ENCODE data around the gene ERI2. TPM values are rescaled to one million over a fixed set of nuclear protein-coding genes. Genes with fewer than 3 reads are reported as not detected.
"Not testable (repeated sequence)": the region's sequence is repeated elsewhere in the genome, so short reads cannot be mapped to it uniquely, and the experiment has no call there.

ERI2 gene
- total RNA-seq, 2 donors from 2014 or later, result 7.2 to 10.9 TPM

DNA sequence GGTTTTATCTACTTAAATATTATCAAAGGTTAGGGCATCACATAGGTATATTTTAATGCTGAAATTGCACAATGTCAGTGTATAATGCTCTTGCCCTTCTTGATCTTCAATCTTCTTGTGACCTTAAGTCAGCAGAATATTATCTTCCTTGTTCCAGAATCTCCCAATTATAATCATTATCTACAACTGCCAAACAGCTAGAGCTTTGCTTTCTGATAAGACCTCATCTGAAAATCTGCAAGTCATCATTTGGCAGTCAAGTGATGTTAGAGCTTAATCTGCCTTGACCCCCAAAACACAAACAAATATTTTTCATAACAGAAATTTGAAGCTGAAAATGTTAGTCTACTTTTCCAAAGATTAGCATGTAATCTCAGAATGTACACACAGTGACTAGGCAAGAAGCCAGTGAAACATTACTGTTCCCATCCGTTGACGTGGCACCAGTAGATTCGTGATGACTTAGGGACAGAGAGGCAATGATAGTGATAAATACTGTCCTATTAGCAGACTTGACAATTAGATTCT, 19.8 kb upstream of the ERI2 start:
- DNase-seq, result no peak
- intact Hi-C loops (cut with DNase I), result no loop called here
- ATAC-seq, result no peak

DNA sequence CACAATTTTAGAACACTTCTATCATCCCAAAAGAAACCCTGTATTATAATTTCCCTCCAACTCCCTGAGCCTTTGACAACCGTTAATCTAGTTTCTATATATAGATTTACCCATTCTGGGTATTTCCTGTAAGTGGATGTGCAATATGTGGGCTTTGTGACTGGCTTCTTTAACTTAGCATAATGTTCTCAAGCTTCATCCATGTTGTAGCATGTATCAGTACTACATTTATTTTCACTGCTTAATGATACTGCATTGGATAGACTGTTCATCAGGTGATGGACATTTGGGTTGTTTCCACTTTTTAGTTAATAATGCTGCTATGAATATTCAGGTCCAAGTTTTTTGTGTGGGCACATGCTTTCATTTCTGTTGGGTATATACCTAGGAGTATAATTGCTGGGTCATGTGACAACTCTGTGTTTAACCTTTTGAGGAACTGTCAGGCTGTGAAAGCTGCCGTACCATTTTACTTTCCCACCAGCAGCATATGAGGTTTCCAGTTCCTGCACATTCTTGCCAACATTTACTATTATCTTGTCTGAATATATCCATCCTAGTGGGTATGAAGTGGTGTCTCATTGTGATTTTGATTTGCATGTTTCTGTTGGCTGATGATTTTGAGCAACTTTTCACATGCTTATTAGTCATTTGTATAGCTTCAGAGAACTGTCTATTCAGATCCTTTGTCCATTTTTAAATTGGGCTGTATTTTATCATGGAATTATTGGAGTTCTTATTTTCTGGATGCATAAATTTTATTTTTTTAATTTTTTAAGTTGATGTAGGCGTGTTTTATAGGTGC, 16.5 kb upstream of the ERI2 start:
- ATAC-seq, result no peak
- no peak for DNase-seq
- intact Hi-C loops (cut with DNase I), result no loop called here

DNA sequence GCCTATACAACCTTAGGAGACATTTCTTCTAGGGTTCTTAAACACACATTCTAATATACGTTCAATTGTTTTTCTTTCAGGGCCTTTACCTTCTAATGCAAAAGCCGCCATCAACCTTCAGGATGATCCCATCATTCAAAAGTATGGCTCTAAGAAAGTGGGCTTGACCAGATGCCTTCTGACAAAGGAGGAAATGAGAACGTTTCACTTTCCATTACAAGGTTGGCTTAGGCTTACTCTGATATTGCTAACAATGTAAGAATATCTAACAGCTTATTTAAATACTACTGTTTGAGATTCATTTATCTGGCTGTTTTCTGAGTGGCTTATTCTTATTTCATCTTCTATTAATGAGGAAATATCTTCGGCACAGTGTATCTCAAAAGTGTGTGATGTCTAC, 15.4 kb upstream of the ERI2 start:
- DNase-seq (no peak), ATAC-seq (no peak)
- intact Hi-C loops (cut with DNase I), result no loop called here

DNA sequence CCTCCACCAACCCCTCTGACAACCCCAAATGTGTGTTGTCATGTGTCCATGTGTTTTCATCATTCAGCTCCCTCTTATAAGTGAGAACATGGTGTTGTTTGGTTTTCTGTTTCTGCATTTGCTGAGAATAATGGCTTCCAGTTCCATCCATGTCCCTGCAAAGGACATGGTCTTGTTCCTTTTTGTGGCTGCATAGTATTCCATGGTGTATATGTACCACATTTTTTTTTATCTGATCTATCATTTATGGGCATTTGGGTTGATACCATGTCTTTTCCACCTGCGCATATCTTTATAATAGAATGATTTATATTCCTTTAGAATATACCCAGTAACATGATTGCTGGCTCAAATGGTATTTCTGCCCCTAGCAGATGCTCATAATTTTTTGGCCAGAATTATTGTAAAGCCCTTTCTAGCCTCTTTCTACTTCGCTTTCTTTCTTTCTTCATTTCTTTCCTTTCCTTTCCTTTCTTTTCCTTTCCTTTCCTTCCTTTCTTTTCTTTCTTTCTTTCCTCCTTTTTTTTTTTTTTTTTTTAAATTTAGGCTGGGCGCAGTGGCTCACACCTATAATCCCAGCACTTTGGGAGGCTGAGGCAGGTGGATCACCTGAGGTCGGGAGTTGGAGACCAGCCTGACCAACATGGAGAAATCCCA, 12.8 kb upstream of the ERI2 start:
- no peak for ATAC-seq
- intact Hi-C loops (cut with DNase I), result no loop called here
- DNase-seq, result no peak

DNA sequence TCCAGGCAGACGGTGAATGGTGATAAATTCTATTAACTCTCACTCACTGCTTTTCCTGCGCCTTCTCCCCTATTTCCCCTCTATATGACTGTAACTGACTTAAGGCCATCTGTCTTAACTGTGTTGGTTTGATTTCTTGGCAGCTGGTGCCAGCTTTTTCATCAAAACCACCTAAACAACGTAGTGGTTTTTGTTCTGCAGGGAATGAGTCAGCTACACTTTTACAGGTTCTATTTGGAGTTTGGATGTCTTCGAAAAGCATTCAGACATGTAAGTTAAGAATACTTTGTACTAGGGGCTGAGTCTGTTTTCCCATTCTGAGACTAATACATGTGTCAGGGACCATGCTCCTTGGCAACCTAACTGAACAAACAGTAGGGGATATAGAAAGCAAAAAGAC, 8.5 kb upstream of the ERI2 start:
- intact Hi-C loops (cut with DNase I), result no loop called here
- no peak for DNase-seq
- ATAC-seq, result no peak

DNA sequence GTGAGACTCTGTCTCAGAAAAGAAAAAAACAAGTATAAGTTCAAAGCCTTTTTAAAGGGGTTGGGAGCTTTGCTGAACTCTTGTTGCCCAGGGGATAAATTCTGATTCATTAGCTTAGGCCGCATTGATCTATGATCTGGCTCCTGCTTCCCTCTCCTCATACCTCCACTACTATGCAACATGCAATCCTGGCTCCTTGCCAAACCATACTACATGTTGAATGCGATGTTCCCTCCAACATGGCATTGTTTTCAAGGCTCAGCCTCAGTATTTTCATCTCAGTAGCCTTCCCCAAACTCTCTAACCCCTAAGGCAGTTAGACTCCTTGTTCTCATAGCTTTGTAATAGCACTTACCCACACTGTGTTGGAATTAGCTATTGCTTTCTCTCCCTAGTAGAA, 6.2 kb upstream of the ERI2 start:
- no peak for ATAC-seq
- intact Hi-C loops (cut with DNase I), result no loop called here
- no peak for DNase-seq

DNA sequence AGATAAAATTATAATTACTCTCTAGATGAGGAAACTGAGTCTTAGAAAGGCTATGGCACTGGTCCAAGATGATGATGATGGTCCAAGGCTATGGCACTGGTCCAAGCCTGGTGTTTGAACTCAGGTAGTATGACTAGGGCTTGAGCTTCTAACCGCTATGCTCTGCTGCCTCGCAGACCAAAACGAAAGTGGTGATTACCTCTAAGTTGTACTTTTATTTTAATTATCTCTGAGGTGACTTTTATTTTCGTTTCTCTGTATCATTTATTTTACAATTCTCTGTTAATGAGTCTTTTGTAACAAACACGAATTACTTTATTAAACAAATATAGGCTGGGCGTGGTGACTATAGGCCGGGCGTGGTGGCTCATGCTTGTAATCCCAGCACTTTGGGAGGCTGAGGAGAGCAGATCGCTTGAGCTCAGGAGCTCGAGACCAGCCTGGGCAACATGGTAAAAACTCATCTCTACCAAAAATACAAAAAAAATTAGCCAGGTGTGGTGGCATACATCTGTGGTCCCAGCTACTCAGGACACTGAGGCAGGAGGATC, 5.7 kb upstream of the ERI2 start:
- intact Hi-C loops (cut with DNase I), result no loop called here
- no peak for DNase-seq
- no peak for ATAC-seq

DNA sequence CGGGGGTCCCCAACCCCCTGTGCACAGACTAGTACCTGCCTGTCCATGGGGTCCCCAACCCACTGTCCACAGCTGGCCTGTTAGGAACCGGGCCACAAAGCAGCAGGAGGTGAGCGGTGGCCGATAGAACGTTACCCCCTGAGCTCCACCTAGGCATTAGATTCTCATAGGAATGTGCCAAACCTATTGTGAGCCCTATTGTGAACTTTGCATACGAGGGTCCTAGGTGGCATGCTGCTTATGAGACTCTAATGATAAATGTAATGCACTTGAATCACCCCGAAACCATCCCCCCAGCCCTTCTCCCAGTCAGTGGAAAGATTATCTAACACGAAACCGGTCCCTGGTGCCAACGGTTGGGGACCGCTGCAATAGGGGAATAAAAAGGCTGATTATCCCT, 1.6 kb upstream of the ERI2 start:
- DNase-seq (no peak), ATAC-seq (no peak)
- intact Hi-C loops (cut with DNase I), result no loop called here

DNA sequence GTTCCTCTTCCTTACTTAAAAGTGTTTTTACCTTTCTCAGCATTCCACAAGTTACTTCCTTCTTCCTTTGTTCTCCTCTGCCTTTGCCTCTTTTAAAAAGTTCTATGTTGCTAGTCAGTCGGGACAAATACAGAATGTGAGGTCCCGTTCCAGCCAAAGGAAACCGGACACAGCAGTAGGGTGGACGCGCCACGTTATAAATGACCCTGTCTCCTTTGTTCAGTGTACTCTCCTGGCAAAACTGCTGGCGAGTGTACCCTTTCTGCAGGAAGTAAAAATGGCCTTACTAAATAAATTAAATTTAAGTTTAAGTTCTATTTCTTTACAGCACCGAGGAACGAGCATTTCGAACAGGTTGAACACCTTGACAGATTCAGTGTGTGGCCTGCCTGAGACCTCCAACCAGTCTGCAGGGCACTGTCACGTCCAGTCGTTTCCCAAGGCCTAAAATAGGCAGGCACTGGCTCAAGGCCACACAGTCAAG, 546 bp downstream of the ERI2 start:
- intact Hi-C loops (cut with DNase I); DNase-seq: not testable (repeated sequence)
- ATAC-seq, result peak in 1 of 2 donors; percentile 4

DNA sequence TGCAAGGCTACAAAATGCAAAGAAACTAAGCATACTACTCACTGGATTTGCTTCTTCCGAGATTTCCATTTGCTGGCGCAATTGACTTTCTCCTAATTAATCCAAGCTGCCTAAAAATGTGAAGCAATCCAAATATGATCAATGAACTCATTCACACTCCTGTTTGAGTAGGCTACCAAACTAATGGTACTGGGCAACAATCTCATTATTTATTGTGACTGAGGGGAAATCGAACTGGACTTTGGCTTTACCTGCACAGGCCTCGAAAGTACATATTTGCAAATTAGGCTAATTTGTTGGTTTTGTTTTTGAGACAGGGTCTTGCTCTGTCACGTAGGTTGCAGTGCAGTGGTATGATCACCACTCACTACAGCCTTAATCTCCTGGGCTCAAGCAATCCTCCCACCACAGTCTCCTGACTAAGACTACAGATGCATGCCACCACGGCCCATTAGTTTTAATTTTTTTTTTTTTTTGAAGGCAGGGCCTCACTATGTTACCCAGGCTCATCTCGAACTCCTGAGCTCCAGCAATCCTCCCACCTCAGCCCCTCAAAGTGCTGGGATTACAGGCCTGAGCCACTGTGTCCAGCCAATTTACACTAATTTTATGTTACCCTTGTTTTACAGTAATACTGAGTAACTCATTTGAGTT, 2.6 kb downstream of the ERI2 start:
- ATAC-seq, result no peak
- intact Hi-C loops (cut with DNase I), result no loop called here

DNA sequence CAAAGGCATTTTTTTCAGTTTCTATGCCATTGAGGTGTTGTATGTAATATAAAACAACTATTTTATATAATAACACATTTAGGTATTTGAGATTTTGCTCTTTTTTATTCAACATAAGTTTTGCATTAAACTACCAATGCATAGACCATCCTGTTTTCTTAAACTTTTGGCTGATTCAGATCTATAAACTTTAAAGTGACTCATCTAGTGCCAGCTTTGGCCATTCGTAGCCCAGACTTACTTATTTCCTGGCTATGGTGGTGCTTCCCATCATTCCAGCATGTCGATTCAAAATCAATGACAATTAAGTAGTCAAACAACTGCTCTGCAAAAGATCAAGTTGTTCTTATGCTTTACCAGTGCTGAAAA, 3.1 kb downstream of the ERI2 start:
- ATAC-seq, result no peak
- no peak for DNase-seq
- intact Hi-C loops (cut with DNase I), result no loop called here

More for the DNA sequence above, 2.6 kb downstream of the ERI2 start:
- no peak for DNase-seq

DNA sequence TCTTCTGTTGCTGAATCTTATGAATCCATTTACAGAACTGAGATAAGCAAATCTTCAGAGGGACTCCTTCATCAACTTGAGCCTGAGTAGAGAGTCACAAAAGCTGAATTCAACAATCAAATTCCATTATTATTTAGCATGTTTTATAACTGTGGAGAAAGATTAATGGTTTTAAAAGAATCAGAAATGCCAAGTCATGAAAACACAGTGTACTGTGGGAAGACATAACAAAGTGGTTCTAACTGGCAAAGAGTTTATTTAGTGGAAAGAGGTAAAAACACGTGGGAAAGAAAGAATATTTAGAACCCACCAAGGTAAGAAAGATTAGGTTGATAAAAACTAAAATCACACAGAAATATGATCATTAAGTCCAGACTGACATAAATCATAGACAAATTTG, 5.0 kb downstream of the ERI2 start:
- ATAC-seq (no peak), DNase-seq (no peak)
- intact Hi-C loops (cut with DNase I), result no loop called here

DNA sequence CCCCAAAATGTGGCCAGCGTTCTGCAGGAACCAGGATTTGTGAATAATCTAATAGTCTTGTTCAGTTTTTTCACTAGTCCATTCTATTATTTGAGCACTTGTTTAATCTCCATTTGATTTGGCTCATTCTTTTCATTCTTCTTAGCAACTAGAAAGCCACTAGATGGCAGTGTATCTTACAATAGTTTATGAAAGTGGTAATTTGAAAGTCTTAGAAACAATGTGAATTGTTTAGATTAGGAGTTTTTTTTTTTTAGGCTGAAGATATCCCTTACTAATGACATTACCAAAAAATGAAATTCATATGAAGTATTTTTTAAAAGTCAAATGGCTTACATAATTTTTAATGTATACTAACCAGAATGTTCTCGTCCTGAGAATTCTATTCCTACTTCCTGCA, 6.7 kb downstream of the ERI2 start:
- intact Hi-C loops (cut with DNase I), result loop anchor here in 1 of 2 donors (5.0 kb wide), 1 partner anchor 283 kb away; no protein-coding TSS in a partner anchor
- no peak for DNase-seq
- ATAC-seq, result no peak

DNA sequence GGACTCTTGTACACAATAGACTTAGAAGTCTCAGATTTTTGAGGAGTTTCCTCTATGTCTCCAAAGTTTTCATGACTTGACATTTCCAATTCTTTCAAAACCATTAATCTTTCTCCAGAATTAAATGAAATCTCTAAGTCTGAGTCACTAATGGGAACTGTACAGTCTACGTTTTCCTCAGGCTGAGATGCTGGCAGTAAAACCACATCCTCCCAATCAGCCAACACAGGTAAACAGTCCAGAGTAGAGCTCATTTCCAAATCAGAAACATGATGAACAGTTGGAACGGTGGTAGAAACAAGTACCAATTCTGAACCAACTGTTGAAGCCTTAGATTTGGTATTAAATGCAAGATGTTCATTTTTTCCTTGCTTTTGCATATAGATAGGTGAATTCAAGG, 7.9 kb downstream of the ERI2 start:
- ATAC-seq (no peak), DNase-seq (no peak)
- intact Hi-C loops (cut with DNase I), result loop anchor here in 1 of 2 donors (5.0 kb wide), 1 partner anchor 284 kb away; no protein-coding TSS in a partner anchor

DNA sequence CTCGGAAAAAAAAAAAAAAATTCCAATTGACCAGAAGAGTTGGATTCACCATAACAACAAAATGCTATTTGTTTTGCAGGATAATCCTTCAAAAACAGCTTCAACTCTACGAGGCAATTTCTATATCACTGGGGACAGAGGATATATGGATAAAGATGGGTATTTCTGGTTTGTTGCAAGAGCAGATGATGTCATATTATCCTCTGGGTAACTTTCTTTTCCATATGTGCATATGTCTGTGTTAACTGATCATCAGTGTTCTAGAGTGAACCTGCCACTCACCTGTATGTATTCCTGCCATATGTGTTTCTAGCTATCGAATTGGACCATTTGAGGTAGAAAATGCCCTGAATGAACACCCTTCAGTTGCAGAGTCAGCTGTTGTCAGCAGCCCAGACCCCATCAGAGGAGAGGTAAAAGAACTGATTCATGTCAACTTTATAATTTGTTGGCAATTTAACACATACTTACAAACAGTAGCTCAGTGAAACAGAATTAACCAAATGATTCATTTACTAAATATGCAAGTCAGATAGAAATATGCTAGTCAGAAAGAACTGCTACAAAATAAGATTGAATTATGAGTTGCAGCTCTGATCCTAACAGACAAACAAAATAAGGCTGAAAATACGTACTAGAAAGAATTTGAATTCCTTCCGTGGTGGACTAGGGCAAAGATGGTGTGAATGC, 14.2 kb downstream of the ERI2 start:
- ATAC-seq (no peak), DNase-seq (no peak)
- intact Hi-C loops (cut with DNase I), result no loop called here

DNA sequence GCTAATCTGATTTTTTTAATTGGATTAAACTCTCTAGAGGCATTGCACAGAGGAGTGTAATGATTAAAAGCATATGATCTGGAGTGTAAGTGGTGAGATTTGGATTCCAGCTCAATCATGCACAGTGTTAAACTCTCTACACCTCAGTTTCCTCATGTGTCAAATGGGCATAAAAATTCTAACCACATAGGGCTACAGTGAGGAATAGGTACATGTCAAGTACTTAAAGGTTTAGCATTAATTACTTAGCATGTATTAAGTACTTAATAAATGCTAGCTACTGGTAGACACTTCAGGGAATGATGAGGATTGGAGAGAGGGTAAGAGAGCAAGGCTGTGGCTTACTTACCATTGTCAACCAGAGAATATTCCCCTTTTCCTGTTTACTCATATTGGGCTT, 17.1 kb downstream of the ERI2 start:
- intact Hi-C loops (cut with DNase I), result no loop called here
- ATAC-seq, result no peak
- no peak for DNase-seq

DNA sequence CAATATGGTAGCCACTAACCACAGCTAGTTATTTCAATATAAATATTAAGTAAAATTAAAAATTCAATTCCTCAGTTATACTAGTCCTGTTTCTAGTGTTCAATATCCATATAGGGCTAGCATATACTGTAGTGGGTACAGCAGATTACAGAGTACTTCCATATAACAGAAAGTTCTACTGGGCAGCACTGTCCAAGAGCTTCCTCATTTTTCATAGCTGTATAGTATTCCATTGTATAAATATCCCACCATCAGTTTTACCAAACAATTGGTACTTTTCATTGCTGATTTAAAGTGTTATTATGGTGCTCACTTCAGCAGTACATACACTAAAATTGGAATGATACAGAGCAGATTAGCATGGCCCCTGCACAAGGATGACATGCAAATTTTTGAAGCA, 22.1 kb downstream of the ERI2 start:
- intact Hi-C loops (cut with DNase I), result no loop called here
- ATAC-seq, result no peak
- DNase-seq, result no peak

DNA sequence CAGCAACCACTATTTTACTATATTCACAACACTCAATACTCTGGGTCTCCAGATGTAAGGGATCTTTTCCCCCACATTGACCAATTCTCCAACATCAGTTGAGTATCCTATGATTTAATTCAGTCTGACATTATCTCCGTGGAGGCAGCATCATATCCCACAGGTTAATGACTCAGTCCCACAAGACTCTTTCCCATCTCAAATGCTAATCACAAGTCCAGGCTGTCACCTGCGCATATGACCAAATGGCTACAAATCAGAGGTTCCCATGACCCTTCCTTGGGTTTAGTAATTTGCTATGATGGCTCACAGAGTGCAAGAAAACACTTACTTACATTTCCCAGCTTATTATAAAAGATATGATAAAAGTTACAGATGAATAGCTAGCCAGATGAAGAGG, 23.8 kb downstream of the ERI2 start:
- DNase-seq (no peak), ATAC-seq (no peak)
- intact Hi-C loops (cut with DNase I), result no loop called here

DNA sequence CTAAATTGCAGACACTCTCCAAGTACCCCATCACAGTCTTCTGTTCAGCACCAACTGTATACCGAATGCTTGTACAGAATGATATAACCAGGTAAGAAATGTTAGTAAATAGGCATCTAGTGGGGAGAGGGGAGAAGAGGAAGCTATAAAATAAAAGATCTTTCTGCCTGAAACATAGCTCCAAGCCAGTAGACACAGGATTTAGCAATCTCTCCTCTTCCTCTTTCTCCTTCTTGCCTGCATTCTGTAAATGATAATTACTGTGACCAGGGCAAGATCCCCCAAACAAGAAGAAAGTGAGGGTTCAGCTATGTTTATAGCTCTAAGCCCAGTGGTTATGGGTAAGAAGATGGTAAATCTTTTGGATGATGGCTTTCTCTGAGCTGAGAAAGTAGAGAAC, 24.6 kb downstream of the ERI2 start:
- intact Hi-C loops (cut with DNase I), result no loop called here
- ATAC-seq (no peak), DNase-seq (no peak)

Measured in left cardiac atrium (tissue), 4 donors.